HG03175 (cell line): Measurements from ENCODE around the gene SH3BP1.

Source experiments
- ATAC-seq: cut with Tn5 transposase; IDR thresholded peaks from one replicate; pipeline ENCODE4 v1.9.1; 2021; ENCODE audit warnings: mild to moderate bottlenecking, moderate library complexity; ENCODE audit not compliant: unreplicated experiment

SH3BP1 gene

DNA sequence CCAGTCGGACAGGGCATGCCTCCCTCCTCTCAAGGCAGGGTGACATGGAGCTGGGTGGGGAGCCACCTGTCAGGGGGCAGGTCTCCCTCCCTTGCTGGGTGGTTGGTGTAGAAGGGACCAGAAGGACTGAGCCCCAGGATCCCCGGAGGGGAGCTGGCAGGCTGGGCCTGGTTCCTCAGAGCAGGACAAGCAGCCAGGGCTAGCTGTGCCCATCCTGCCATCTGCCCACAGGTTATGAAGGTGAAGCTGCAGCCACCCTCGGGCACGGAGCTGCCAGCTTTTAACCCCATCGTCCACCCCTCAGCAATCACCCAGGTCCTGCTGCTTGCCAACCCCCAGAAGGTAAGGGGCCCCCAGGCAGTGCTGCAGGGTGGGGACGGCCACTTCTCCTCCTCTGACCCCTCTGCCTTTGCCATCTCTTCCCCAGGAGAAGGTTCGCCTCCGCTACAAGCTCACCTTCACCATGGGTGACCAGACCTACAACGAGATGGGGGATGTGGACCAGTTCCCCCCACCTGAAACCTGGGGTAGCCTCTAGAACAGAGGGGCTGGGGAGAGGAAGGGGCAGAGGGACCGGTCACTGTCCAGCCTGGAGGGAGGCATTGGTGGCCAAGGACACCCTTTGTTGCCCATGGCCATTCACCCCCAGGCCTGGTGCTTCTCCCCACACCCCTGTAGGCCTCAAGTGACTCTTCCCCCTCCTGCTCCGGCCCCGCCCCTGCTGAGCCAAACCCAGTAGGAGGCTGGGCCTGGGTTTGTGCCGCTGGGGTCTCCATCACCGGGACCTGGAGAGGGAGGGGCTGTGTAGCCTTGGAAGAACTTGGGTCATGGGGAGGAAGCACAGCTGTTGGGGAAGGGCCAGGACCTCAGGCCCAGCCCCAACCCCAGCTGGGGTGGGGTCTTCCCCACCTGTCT lies 7.0 kb upstream of the SH3BP1 start:
- peak; percentile 6 for ATAC-seq

DNA sequence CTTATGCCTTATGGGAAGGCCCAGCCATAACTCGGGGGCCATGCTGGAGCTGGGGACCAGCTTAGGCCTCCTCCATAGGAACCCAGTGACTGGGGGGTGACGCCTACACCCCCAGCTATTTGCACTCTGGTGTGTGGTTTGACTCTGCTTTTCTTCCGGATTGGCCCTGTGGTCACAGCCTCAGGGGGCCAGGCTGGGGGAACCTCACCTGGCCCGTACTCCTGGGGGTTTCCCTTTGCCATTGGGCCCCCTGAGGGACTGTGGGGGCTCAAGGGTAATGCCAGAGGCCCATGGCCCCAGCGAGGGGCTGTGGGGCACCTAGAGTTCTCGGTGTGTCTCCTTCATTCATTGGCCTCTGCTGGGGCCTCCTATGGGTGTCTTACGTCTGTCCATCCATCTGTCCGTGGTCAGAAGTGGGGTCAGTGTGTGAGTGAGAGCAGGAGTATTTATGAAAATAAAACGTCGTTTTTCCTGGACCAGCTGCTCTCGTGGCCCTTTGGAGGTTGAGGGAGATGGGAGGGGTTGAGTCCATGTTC lies 6.3 kb upstream of the SH3BP1 start:
- ATAC-seq: peak; percentile 58

DNA sequence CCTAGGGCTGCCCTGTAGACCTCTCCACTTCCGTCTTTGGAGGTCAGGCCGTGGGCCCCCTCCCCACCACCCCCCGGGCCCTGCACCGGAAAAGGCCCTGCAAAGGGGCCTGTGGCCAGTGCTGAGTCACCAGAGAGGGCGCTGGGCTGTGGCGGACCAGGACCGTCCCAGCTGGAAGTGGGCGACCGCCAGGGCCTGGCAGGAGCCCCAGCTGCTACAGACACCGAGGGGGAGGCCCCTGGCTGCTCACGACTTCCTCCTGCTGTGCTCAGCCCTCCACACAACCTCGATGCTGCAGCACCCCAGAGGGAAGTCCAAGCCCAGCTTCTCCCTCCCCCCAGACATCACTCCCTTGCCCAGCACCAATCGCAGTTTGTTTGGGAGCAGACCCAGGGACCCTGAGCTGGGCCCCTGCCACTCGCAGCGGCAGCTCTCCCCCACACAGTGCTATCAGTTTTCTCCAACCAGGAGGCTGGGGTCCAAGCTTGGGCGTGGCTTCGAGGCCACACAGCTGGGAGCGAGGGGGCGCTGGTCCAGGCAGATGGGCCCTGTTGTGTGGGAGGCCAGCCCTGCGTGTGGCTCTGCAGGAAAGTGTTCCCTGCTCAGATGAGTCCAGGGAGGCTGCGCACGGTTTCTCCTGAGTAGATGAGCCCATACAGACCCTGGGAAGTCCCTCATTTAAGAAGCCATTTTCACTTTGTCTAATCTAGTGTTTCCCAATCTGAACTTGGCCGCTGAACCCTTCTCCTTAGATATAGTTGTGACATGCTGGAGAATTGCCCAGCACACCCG lies 5.6 kb upstream of the SH3BP1 start:
- peak; percentile 46 for ATAC-seq

DNA sequence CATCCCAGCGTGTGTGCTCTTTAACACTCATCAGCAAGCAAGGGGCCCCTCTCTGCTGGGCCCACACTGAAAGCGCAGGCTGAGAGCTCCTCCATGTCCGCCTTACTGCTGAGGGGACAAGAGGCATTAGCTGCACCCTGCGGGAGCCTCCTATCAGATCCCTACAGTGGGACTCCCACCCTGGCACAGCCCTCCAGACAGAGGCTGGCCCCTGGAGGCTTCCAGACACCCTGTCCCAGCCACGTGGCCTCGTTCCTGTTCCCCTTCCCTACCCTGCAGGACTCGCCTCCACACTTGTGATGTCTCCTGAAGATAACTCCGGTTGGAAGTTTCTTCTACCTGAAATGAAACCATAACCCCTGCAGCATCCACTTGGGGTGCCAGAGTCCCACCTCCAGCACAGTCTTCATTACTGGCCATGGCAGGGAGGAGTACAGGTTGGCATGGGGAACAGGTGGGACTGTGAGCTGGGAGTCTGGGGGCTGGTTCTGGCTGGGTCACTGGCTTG lies 5.0 kb upstream of the SH3BP1 start:
- ATAC-seq: no peak

DNA sequence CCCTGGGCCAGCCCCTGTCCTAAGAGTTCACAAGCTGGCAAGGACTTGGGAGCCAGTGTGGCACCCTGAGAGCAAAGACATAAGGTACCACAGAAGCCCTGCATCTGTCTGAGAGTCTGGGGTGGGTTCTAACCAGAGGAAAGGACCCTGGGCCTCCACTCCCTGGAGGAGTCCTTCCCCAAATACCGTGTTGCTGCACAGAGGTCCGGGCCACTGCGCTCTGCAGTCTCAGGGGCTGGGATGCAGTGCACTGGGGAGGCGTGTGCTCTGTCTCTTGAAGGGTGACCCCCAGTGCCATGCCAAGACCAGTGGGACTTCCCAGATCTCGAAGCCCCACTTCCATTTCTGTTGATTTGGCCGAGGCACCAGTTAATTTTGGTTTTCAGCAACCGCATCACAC lies 4.3 kb upstream of the SH3BP1 start:
- ATAC-seq: no peak

DNA sequence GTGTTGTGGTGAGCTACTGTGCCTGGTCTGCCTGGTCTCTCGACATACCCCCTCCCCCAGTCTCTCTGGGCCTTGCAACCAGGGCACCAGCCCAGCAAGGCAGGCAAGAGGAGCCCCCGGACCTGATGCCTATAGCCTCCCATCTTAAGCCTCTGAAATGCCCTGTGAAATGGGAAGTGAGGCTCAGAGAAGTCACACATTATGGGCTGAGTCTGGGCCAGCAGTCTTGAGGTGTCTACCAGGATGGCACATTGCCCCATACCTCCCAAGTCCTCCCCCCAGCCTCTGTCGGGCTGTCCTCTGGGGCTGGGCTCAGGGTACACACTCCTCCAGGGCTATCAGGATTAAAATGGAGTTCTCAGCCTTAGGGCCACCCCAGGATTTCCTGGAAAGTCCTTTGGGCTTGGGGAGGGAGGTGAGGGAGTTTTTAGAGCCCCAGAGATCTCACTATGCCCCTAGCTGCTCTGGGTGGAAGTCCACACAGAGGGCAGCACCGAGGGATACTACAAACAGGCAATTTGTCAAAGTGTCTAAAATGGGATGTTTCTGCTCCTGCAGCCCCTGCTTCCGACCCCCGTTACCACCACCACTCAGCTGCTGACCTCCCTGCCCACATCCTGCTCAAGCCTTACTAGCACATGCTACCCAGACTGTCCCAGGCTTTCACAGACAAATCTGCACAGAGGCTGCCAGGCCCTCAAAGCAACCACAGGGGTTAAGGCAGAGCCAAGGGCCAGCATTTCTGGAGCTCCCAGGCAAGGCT lies 3.1 kb upstream of the SH3BP1 start:
- ATAC-seq: no peak

DNA sequence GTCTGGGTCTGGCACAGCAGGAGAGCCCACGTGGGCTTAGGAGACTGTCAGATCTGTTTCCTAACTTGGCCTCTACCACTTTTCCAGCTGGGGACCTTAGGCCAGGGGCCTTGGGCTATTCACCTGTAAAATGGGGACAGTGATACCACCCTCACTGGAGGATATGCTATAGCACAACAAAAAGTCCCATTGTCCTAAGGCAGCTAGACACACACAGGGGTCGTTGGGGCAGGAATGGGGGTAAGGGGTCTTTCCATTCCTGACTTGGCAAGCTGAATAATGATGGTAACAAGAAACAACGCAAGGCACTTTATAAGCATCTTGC lies 2.6 kb upstream of the SH3BP1 start:
- ATAC-seq: no peak

DNA sequence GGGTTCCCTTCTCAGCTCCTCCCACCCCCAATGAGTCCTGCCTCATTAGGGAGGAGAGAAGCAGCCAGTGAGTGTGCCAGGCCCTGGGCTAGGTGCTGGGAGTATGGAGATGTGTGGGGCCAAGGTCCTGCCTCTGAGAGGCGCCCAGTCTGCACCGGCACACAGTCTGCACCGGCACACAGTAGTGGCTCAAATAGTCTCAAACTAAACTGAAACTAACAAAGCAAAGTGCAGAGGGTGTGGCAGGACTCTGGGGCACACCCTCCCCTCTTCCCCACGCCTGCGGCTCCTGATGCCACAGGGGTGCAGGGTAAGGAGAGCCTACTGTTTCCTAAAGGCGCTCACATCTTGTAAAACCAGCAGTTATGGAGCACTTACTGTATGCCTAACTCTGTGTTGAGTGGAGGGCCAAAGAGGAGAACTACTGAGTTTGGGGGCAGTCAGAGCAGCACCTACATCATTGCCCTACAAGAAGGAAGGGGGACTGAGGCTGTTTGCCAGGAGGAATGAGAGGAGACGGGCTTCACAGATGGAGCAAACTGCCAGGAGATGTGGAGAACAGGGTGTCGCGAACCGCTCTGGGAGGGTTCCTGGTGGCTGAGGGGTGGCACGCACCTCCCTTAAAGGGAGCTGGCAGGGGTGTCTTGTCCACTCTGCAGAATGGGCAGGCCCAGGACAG lies 939 bp upstream of the SH3BP1 start:
- no peak for ATAC-seq

DNA sequence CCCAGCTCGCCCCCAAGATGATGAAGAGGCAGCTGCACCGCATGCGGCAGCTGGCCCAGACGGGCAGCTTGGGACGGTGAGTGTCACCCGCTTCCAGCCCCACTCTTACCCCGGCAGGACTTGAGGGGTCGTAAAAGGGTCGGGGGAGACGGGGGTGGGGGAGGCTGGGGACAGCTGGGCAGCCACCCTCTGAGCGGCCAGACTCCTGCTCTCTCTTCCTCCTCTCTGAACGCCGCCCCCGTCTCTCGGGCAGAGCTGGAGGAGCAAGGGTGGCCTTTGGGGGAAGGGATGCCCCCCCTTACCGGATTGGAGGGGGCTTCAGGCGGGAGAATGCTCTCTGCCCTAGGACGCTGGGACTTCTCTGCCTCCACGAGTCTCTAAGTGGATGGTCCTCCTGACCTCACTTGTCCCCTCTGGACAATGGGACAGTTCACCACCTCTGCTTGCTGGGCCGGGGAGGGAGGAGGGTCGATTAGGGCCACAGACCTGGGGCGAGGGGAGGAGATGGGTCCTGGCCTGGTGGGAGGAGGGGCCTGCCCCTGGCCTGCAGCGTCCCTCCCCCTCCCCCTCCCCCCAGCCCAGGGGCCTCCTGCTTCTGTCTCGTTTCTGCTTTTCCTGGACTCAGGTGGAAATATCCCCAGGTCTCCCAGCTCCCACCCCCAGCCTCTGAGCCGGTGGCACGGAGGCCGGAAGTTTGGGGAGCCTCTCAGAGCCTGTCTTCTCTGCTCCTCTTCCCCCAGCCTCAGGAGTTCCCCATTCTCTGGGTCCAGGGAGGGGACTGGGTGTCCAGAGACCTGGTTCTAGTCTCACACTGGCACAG lies 512 bp downstream of the SH3BP1 start:
- ATAC-seq: no peak

DNA sequence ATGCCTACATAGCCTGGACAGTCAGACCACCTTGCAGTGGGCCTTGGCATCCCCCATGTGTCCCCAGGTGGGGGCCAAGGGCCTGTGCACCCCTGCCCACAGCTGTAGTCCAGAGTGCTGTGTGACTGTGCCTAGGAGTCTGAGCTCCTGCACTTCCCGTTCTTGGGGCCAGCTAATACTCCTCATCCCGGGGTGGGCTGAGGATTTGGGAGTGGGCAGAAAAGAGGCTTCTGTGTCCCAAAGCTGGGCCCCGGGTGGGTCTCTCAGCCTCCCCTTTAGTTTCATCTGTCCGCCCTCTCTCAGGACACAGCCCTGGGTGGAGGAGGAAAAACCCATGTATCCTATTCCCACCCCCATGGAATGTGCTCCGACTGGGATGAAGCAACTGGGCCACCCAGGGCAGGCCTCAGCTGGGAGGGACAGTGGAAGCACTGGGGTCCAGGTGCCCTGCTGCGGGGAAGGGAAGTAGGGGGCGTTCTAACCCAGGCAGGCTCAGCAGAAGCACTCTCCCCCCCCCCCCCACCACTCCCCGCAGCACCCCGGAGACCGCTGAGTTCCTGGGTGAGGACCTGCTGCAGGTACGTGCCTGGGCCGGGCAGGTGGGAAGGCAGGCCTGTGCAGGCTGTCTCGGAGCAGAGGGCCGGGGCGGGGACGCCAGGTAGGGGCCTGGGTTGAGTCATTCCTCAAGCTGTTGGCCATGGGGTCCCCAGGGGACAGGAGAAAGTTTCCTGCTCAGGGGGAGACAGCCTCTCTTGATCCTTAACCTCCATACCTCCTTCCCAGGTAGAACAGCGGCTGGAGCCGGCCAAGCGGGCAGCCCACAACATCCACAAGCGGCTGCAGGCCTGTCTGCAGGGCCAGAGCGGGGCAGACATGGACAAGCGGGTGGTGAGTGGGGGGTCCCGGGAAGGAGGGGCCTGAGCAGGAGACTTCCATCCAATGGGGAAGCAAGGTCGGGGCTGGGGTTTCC lies 1.4 kb downstream of the SH3BP1 start:
- ATAC-seq: no peak

DNA sequence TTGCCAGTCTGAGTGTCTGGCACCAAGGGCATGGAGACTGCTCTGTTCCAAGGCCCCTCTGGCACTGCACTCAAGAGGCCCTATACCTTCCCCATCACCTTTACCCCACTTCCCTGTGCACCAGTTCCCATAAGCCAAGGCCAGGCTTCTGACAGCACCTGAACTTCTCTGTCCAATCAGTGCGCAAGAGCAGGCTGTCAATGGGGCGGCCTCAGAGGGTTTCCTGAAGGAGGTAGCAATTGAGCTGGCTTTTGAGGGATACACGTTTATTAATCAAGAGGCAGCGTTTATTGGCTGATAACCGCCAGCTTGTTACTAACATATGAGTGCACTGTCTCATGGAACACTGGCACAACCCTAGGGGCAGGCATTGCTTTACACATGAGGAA lies 2.1 kb downstream of the SH3BP1 start:
- no peak for ATAC-seq

DNA sequence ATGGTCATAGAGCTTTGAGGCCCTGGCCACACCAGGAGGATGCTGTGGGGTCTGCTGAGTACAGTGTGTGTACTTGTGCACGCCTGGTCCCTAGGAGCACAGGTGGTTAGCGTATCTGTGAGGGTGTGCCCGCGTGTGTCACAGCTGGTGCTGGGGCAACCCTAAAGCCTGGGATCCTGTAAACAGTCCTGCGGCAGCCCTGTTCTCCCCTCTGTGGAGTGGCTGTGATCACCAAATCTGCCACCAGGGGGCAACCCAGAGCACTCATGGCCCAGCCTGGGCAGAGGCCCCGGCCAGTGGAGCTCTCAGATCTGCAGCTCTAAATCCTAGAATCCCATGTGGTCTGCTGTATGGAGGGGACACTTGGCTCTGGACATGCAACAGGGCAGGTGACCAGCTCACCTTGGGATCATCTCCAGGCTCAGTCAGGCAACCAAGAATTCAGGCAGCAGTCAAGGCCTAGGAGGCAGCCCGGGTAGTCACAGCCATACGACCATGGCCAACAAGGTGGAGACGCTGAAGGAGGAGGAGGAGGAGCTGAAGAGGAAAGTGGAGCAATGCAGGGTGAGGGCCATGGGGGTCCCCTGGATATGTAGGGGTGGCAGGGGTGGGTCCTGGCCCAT lies 3.9 kb downstream of the SH3BP1 start:
- ATAC-seq: peak; percentile 55

DNA sequence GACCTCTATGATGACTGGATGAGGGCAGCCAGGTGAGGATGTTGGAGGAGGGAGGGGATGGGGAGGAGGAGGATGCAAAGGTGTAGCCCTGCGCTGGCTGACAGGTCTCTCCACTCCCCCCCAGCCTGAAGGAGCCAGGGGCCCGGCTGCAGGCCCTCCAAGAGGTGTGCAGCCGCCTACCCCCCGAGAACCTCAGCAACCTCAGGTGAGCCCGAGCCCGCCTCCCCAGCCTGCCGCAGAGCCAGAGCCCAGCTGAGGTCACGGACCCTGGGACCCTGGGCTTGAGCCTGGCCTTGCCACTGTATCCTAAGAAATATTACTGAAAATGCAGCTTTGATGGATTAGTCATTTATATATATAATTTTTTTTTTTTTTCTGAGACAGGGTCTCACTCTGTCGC lies 7.8 kb downstream of the SH3BP1 start:
- ATAC-seq: no peak

DNA sequence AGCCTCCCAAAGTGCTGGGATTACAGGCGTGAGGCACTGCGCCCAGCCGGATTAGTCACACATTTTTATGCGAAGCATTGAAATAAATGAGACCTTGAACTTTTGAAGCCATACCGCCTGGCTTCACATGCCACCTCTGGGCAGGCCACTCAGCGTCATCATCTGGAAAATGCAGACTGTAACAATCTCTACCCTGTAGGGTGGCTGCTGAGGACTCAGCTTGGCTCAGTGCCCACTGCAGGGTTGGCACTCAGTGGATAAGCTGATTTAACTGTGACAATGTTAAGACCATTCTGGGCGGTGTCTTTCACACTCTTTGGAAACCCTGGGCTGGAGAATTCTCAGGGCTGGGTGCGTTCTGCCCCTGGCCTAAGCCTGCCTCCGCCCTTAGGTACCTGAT lies 8.5 kb downstream of the SH3BP1 start:
- no peak for ATAC-seq

DNA sequence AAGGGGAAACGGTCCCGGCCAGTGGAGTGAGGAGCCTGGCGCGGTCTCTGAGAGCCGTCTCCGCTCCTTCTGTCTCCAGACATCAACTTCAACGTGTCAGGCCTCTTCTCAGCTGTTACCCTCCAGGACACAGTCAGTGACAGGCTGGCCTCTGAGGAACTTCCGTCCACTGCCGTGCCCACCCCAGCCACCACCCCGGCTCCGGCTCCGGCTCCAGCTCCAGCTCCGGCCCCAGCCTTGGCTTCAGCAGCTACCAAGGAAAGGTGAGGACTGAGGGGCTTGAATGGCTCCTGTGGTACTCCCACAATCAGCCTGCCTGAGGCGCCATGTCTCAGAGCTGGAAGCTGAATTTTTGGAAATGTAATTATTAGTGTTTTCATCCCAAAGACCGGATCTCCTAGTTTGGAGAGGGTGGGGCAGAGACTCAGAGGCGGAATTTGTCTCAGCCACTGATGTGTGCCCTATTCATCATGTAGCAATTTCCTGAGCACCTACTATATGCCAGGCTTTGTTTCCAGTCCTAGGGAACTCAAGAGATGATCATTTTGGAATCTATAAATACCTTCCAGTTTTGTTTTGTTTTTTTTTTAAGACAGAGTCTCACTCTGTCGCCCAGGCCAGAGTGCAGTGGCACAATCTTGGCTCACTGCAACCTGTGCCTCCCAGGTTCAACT lies 11.1 kb downstream of the SH3BP1 start:
- ATAC-seq: no peak

DNA sequence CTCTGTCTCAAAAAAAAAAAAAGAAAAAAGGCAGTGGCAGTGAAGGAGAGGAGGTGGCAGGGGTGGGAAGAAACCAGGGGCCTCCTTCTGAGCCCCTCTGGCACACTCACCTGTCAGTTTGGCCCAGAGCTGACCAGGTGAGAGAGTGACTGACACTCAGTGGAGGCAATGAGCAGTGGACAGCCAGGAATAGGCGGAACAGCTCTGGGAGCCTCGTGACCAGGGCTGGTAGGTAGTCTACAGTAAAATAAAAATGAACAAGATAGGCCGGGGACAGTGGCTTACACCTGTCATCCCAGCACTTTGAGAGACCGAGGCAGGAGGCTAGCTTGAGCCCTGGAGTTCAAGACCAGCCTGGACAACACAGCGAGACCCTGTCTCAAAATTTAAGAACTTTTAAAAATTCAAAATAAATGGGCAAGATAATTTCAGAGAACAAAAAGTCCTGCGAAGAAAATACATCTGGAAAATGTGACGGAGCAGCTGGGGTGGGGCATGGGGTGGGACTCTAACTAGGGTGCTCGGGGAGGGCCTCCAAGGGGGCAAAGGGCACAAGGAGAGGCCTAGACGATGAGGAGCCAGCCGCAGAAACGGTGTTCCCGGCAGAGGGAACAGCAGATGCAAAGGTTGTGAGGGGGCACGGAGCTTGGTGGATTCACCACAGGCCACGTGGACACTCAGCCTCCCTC lies 15.2 kb downstream of the SH3BP1 start:
- no peak for ATAC-seq

DNA sequence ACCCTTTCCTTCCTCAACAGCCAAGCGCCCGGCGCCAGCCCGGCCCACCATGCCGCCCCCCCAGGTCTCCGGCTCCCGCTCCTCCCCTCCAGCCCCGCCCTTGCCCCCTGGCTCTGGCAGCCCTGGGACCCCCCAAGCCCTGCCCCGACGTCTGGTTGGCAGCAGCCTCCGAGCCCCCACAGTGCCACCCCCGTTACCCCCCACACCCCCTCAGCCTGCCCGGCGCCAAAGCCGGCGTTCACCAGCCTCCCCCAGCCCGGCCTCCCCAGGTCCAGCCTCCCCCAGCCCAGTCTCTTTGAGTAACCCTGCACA lies 15.7 kb downstream of the SH3BP1 start:
- ATAC-seq: no peak
